GM19468 (cell line): ENCODE measurements around the gene DDX49.
"Not testable (repeated sequence)": the region's sequence is repeated elsewhere in the genome, so short reads cannot be mapped to it uniquely, and the experiment has no call there.

Experiments
- ATAC-seq: cut with Tn5 transposase; IDR thresholded peaks from one replicate; pipeline ENCODE4 v1.9.1; 2021; ENCODE audit warnings: mild to moderate bottlenecking, moderate library complexity, moderate number of reproducible peaks; ENCODE audit not compliant: unreplicated experiment; ENCODE audit errors: extremely low read depth

Gene DDX49

GRCh38 chr19:18895038-18895823 is 24.3 kb upstream of the DDX49 start:
- ATAC-seq: no peak

DNA sequence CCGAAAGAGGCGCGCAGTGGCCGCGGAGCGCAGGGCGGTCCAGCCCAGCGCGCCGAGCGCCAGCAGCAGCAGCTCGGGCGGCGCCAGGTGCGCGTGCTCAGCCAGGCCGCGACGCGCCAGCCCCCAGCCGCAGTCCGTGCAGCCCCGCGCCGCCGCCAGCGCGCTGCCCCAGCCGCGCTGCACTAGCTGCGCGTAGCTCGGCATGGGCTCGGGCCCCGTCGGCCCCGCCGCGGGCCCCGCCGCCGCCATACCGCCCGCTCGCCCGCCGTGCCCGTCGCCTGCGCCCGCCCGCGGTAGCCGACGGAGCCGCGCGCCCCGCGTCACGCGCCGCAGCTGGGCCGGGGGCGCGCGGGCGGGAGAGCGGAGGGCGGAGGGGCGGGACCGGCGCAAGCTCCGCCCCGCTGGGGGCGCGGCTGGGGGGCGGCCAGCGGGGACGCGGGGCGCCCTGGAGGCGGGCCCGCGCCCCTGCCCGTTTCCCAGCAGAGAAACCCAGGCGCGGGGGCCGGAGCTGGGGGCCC is 23.6 kb upstream of the DDX49 start, which contains the start of gene CERS1:
Gene CERS1 (minus strand): TSS at position 335 of the 518 bp plus-strand sequence. CDS start 86 bp downstream, at position 249.
- ATAC-seq: no peak

- no peak for ATAC-seq
Observed at GRCh38 chr19:18896421-18896841, 23.1 kb upstream of the DDX49 start.

DNA sequence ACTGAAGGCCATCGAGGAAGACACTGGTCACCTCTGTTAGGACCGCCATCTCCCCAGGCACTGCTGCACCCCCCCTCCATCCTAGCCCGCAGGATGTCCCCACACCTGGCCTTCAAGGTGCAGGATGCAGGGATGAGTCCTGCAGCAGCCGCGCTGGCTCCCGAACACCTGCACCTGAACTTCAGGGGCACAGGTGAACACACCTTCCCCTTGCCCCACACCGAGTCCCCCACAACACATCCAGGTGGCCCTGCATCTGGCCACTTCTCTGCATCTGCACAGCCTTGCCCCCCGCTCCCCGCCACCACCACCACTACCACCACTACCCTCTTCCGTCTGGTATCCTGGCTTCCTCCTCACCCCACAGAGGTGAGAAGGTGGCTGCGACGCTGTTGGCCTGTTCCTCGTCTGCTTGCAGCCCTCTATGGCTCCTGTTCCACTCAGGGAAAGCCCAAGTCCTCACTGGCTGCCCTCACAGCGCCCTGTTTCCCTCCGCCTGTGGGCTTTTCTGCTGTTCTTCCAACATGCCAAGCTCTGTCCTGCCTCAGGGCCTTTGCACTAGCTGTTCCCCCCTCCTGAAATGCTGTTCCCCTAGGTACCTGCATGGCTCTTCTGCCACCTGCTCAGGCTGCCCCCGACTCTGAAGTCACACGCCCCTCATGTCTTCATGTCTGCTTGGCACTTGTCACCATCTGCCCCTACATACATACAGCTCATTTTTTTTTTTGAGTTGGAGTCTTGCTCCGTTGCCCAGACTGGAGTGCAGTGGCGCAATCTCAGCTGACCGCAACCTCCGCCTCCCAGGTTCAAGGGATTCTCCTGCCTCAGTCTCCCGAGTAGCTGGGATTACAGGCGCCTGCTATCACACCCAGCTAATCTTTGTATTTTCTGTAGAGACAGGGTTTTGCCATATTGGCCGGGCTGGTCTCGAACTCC is 22.2 kb upstream of the DDX49 start:
- no peak for ATAC-seq

- ATAC-seq: no peak
Observed at GRCh38 chr19:18898081-18898606, 21.4 kb upstream of the DDX49 start.

- ATAC-seq: no peak
Observed at GRCh38 chr19:18898607-18899408, 20.7 kb upstream of the DDX49 start.

GRCh38 chr19:18899624-18900560 is 19.6 kb upstream of the DDX49 start:
- ATAC-seq: no peak

DNA sequence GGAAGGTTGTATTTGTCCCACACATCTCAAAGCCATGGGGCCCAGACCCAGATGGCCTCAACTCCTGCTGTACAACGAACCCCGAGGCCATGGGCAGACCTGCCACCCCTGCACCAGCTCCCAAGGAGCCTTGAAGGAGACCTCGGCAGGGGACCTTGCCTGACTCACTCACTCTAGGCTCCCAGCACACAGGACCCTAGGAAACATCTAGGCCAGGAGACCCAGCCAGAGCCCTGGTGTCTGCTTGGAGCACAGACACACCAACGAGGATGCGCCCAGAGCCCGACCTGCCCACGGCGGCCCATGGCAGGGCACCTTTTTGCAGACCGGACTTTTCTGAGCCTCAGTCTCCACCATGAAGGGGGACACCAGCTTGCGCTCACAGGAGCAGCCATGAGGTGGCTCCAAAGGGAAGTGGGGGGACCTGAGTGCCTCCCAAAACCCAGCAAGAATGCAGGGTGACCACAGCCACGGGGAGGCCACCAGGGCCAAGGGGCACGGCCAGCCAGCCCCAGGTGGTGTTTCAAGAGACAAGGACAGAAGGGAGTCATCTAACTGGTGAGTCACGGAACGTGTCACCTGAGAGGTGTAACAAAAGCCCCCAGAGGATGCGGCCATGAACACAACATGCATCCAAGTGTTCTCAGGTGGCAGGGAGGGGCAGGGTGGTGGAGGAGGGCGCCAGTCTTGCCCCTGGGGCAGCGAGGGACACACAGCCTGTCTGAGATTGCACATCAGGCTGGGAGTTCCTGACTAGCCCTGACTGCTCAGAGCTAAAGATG is 18.6 kb upstream of the DDX49 start:
- no peak for ATAC-seq

GRCh38 chr19:18901491-18901890 is 18.0 kb upstream of the DDX49 start:
- ATAC-seq: no peak

- ATAC-seq: not testable (repeated sequence)
Observed at GRCh38 chr19:18902519-18902918, 17.0 kb upstream of the DDX49 start.

DNA sequence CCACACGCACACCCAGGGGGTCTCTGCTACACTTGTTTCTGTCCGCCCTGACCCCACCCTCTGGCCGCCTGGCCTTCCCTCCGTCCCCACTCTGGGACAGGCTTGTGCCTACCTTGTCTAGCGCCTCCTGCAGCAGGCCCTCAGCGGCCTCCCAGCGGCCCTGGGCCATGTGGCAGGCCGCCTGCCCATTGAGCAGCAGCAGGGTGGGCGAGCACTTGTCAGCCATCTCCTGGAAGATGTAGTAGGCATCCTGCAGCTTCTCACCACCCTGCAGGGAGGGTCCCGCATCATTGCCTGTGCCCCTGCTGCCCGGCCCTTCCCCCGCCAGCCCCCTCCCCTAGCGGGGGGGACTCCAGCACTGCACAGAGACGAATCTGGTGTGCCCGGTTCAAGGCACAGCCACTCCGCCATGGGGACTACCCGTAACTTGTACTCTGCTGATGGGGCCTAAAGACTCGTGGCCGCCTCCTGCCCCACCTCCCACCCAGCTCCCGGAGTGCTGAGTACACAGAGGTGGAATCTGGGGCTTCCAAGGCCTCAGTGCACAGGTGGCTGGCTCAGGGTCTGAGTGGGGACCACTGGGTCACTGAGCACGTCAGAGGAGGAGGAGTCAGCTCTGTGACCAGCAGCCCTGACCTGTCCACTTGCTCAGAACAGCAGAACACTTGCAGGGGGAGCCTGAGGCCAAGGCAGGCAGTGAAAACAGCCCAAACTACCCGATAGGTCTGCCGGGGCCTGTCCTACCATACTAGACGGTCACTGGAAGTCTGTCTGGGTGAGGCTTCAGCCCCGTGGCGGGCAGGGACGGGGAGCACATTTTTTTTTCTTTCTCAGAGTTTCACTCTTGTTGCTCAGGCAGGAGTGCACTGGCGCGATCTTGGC is 16.1 kb upstream of the DDX49 start:
- ATAC-seq: no peak

GRCh38 chr19:18904334-18905057 is 15.0 kb upstream of the DDX49 start:
- ATAC-seq: no peak

DNA sequence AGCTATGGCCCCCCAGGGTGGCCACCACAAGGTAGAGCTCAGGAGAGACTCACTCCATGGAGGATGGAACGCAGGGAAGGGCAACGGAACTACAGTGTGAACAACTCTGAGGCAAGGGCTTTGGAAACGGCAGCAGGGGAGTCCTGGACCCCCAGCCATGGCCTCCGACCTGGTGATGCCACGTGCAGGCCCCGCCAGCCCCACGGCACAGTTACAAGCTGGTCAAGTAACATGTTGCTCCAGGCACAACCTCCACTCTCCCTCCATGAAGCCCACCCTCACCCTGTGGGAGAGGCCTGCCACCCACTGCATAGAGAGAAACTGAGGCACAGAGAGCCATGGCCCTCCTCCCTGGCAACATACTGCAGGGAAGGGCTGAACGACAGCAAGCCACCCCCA is 14.5 kb upstream of the DDX49 start:
- no peak for ATAC-seq

GRCh38 chr19:18905513-18906236 is 13.8 kb upstream of the DDX49 start:
- ATAC-seq: no peak

GRCh38 chr19:18906605-18907519 is 12.7 kb upstream of the DDX49 start:
- no peak for ATAC-seq
